ENCODE measurements around the gene ENPP7.

GRCh38 chr17:79788989-79789942, 58.5 kb downstream of the ENPP7 start:
- TF ChIP-seq POLR2AphosphoS5 (IDR thresholded peaks at IDR 0.05; ENCODE audit: low read depth, low read length) (no peak), TAF1 (IDR thresholded peaks at IDR 0.05; ENCODE audit: borderline replicate concordance, insufficient read depth, low read length) (no peak), REST (IDR thresholded peaks at IDR 0.05; ENCODE audit: insufficient read depth in 1 of 2, low read depth in 2 of 2, low read length in 2 of 2) (no peak), FOXP2 (optimal IDR thresholded peaks at IDR 0.05; ENCODE audit: borderline replicate concordance, extremely low read depth, extremely low read length, insufficient read depth) (no peak), SIN3A (IDR thresholded peaks at IDR 0.05; ENCODE audit: borderline replicate concordance, insufficient read depth, low read length) (no peak)
